Mesenchymal stem cell (in vitro differentiated cells and primary cell): ENCODE measurements around the gene SERGEF.

ENCODE experiments used
- DNase-seq: peaks from one replicate; pipeline ENCODE4 v3.0.0-alpha.2; 2013
- H2AFZ ChIP-seq: one replicate; pipeline ENCODE4 v1.6.1; 2013; ENCODE audit warnings: low read depth, mild to moderate bottlenecking, control low read depth, inconsistent platforms, low read length, moderate library complexity
- H2AK5ac ChIP-seq: 2 replicates; pipeline ENCODE4 v1.6.1; 2013; ENCODE audit warnings: low read length, moderate library complexity, mild to moderate bottlenecking, inconsistent platforms; ENCODE audit not compliant: severe bottlenecking
- H2BK120ac ChIP-seq: one replicate; pipeline ENCODE4 v1.6.1; 2013; ENCODE audit warnings: low read depth, mild to moderate bottlenecking, inconsistent platforms, low read length, moderate library complexity
- H2BK12ac ChIP-seq, 2 experiments: one replicate each; pipeline ENCODE4 v1.6.1; 2013; ENCODE audit warnings: inconsistent platforms in 2 of 2, low read length in 2 of 2, mild to moderate bottlenecking in 2 of 2, moderate library complexity in 2 of 2, control low read depth in 1 of 2
- H2BK15ac ChIP-seq: one replicate; pipeline ENCODE4 v1.6.1; 2013; ENCODE audit warnings: mild to moderate bottlenecking, low read depth, inconsistent platforms; ENCODE audit not compliant: poor library complexity, severe bottlenecking
- H2BK5ac ChIP-seq: 2 replicates; pipeline ENCODE4 v1.6.1; 2013; ENCODE audit warnings: low read depth, mild to moderate bottlenecking, low read length, control low read depth, inconsistent platforms; ENCODE audit not compliant: poor library complexity, severe bottlenecking
- H3K14ac ChIP-seq, 2 experiments: one replicate each; pipeline ENCODE4 v1.6.1; 2013; ENCODE audit warnings: inconsistent platforms in 2 of 2, low read length in 2 of 2, control low read depth in 1 of 2, mild to moderate bottlenecking in 1 of 2, moderate library complexity in 1 of 2
- H3K18ac ChIP-seq, 2 experiments: one replicate each; pipeline ENCODE4 v1.6.1; 2013; ENCODE audit warnings: inconsistent platforms in 2 of 2, low read length in 2 of 2, control low read depth in 1 of 2, low read depth in 1 of 2, mild to moderate bottlenecking in 1 of 2
- H3K23ac ChIP-seq, 2 experiments: one replicate each; pipeline ENCODE4 v1.6.1; 2013; ENCODE audit warnings: inconsistent platforms in 2 of 2, low read length in 2 of 2, mild to moderate bottlenecking in 2 of 2, moderate library complexity in 2 of 2, control low read depth in 1 of 2
- H3K27ac ChIP-seq: 2 replicates; pipeline ENCODE4 v1.5.1; 2013; ENCODE audit warnings: mild to moderate bottlenecking, moderate library complexity, low read length, control low read depth, inconsistent platforms; ENCODE audit not compliant: poor library complexity, severe bottlenecking
- H3K27me3 ChIP-seq, 2 experiments: 2 replicates each; pipeline versions ENCODE4 v1.6.1 to v1.7.0; 2013; ENCODE audit warnings: low read length in 2 of 2, mild to moderate bottlenecking in 2 of 2, moderate library complexity in 2 of 2, control low read depth in 1 of 2, inconsistent platforms in 1 of 2; ENCODE audit not compliant: control insufficient read depth in 1 of 2, insufficient read depth in 1 of 2
- H3K36me3 ChIP-seq, 2 experiments: 2 replicates each; pipeline versions ENCODE4 v1.6.1 to v1.7.0; 2013; ENCODE audit warnings: low read length in 2 of 2, control low read depth in 1 of 2, inconsistent platforms in 1 of 2, low read depth in 1 of 2, mild to moderate bottlenecking in 1 of 2; ENCODE audit not compliant: insufficient read depth in 2 of 2, control insufficient read depth in 1 of 2
- H3K4ac ChIP-seq, 2 experiments: one replicate each; pipeline ENCODE4 v1.6.1; 2013; ENCODE audit warnings: inconsistent platforms in 2 of 2, low read length in 2 of 2, mild to moderate bottlenecking in 2 of 2, moderate library complexity in 2 of 2, control low read depth in 1 of 2, low read depth in 1 of 2
- H3K4me1 ChIP-seq: 2 replicates; pipeline ENCODE4 v1.6.1; 2013; ENCODE audit warnings: low read depth, low read length, control low read depth; ENCODE audit not compliant: control insufficient read depth, insufficient read depth
- H3K4me2 ChIP-seq: 2 replicates; pipeline ENCODE4 v1.6.1; 2013; ENCODE audit warnings: low read length, mild to moderate bottlenecking, inconsistent platforms; ENCODE audit not compliant: poor library complexity, severe bottlenecking
- H3K4me3 ChIP-seq, 2 experiments: 2 replicates each; pipeline versions ENCODE4 v1.5.1 to v1.7.0; 2013; ENCODE audit warnings: low read length in 2 of 2, mild to moderate bottlenecking in 2 of 2, control low read depth in 1 of 2, low read depth in 1 of 2; ENCODE audit not compliant: insufficient read depth in 1 of 2
- H3K79me1 ChIP-seq: replicated peaks from 2 replicates; pipeline ENCODE4 v1.6.1; 2013; ENCODE audit warnings: mild to moderate bottlenecking, control low read depth, low read length, inconsistent platforms; ENCODE audit not compliant: poor library complexity, severe bottlenecking
- H3K9ac ChIP-seq: 2 replicates; pipeline ENCODE4 v1.7.0; 2013; ENCODE audit warnings: mild to moderate bottlenecking, low read length, moderate library complexity
- H3K9me3 ChIP-seq: 2 replicates; pipeline ENCODE4 v1.7.0; 2013; ENCODE audit warnings: mild to moderate bottlenecking, low read length; ENCODE audit not compliant: control insufficient read depth
- H4K8ac ChIP-seq: one replicate; pipeline ENCODE4 v1.6.1; 2013; ENCODE audit warnings: inconsistent platforms, mild to moderate bottlenecking, low read length, moderate library complexity
- H4K91ac ChIP-seq: one replicate; pipeline ENCODE4 v1.6.1; 2013; ENCODE audit warnings: mild to moderate bottlenecking, low read length, inconsistent platforms
- WGBS: methylation state at CpG from one replicate; pipeline ENCODE4 v1.1.7; 2013; ENCODE audit warnings: mixed read lengths; 5-methylcytosine and 5-hydroxymethylcytosine counted together

SERGEF gene

DNA sequence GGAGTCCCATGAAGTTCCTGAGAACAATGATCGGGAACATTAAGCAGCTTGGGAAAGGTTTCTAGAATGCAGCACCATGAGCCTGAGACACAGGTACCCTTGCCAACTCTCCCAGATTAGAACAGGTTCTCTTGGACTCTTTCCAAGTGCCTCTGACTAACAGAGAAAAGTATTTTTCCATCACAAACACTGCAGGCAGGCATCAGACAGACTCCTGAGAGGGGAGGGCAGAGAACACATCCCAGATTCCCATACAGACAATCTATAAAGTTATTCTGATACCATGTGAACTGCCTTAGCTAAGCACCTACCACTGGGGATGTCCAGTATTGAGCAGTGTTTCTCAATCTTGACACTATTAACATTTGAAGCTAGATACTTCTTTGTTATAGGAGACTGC is 27.3 kb downstream of the SERGEF start:
- Histone ChIP-seq H3K9me3 (no peaks in the 10 kb centered on the region), H4K8ac (no peak overlapping the region), H4K91ac (no peak overlapping the region), H2BK120ac (no peak overlapping the region), H3K27ac (no peak overlapping the region), H3K4ac (no peak overlapping the region), H3K14ac (no peak overlapping the region), H3K36me3 (peaks cover 0 to 16% of the 10 kb centered on the region in 2 experiments), H2AFZ (no peak overlapping the region), H3K18ac (no peak overlapping the region), H3K4me1 (no peaks in the 10 kb centered on the region), H2BK5ac (no peak overlapping the region), H2BK15ac (no peak overlapping the region), H3K27me3 (no peaks in the 10 kb centered on the region), H3K4me2 (no peak overlapping the region), H3K79me1 (no peaks in the 10 kb centered on the region), H2BK12ac (no peak overlapping the region), H3K23ac (no peak overlapping the region), H3K4me3 (no peak overlapping the region), H2AK5ac (no peak overlapping the region), H3K9ac (peak overlapping the region; percentile 54)
- DNase-seq, result no peak
- WGBS, result 100% methylated on average over 1 of the region's 1 CpG

- WGBS, result 100% methylated on average over 1 of the region's 1 CpG
- Histone ChIP-seq H3K14ac (no peak overlapping the region), H3K9me3 (no peaks in the 10 kb centered on the region), H2BK15ac (no peak overlapping the region), H3K23ac (no peak overlapping the region), H2BK120ac (no peak overlapping the region), H3K4ac (no peak overlapping the region), H3K4me1 (no peaks in the 10 kb centered on the region), H2BK5ac (no peak overlapping the region), H4K91ac (no peak overlapping the region), H3K9ac (no peak overlapping the region), H4K8ac (no peak overlapping the region), H3K4me2 (no peak overlapping the region), H3K27ac (no peak overlapping the region), H2BK12ac (no peak overlapping the region), H3K4me3 (no peak overlapping the region), H3K36me3 (peaks cover under 1 to 16% of the 10 kb centered on the region in 2 experiments), H3K18ac (no peak overlapping the region), H2AFZ (no peak overlapping the region), H3K27me3 (no peaks in the 10 kb centered on the region), H2AK5ac (no peak overlapping the region), H3K79me1 (no peaks in the 10 kb centered on the region)
- no peak for DNase-seq
Observed at GRCh38 chr11:17983569-17983968, 29.3 kb downstream of the SERGEF start.

GRCh38 chr11:17979770-17980371 is 33.0 kb downstream of the SERGEF start:
- Histone ChIP-seq H3K27me3 (no peaks in the 10 kb centered on the region), H4K91ac (no peak overlapping the region), H3K79me1 (no peaks in the 10 kb centered on the region), H3K14ac (no peak overlapping the region), H2AFZ (no peak overlapping the region), H3K36me3 (peaks cover 0 to 6% of the 10 kb centered on the region in 2 experiments), H3K4me2 (no peak overlapping the region), H3K4ac (no peak overlapping the region), H2BK5ac (no peak overlapping the region), H3K27ac (no peak overlapping the region), H3K18ac (no peak overlapping the region), H2BK12ac (no peak overlapping the region), H2BK120ac (no peak overlapping the region), H3K4me3 (no peak overlapping the region), H2BK15ac (no peak overlapping the region), H3K9me3 (no peaks in the 10 kb centered on the region), H3K4me1 (no peaks in the 10 kb centered on the region), H2AK5ac (no peak overlapping the region), H4K8ac (no peak overlapping the region), H3K23ac (no peak overlapping the region), H3K9ac (no peak overlapping the region)
- WGBS, result 28% methylated on average over 7 of the region's 7 CpGs
- peak; percentile 24 for DNase-seq

DNA sequence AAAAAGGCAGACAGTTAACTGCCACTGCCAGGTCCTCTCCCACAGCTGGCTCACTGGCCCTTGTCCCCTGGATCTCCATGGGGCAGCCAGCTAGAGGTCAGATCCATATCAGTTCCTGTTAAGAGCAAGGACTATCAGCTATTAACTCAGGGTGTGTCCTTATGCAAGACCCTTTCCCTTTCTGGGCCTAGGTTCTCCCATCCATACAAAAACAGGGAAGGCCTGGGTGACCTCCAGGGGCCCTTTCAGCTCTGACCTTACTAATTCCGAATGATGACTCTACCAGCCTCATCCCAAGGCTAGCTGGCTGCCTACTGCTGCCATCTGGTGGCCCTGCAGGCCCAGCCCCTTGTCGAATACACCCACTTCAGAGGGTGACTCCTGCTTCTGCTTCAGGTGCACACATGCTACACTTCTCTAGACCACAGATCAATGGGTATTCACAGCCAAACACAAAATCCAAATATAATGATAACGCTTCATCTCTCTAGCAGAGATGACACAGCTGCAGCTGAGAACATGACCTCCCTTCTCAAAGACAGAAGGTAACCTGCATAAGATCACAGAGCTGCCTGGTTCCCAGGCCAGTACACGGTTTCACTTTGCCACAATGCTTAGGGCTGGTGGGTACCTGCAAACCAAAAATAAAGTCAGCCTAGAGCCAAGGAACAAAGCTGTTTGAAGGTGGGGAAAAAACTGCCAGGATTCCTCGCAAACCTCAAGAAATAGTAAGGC is 34.1 kb downstream of the SERGEF start:
- Histone ChIP-seq H3K23ac (no peak overlapping the region), H3K27me3 (no peaks in the 10 kb centered on the region), H2BK120ac (no peak overlapping the region), H2BK12ac (no peak overlapping the region), H3K18ac (no peak overlapping the region), H3K4me3 (no peak overlapping the region), H3K4ac (no peak overlapping the region), H3K79me1 (no peaks in the 10 kb centered on the region), H3K27ac (no peak overlapping the region), H3K9me3 (no peaks in the 10 kb centered on the region), H3K36me3 (peaks cover 0 to 6% of the 10 kb centered on the region in 2 experiments), H4K91ac (no peak overlapping the region), H3K4me2 (no peak overlapping the region), H3K9ac (no peak overlapping the region), H2AFZ (no peak overlapping the region), H2BK5ac (no peak overlapping the region), H4K8ac (no peak overlapping the region), H3K14ac (no peak overlapping the region), H3K4me1 (no peaks in the 10 kb centered on the region), H2AK5ac (no peak overlapping the region), H2BK15ac (no peak overlapping the region)
- peak; percentile 57 for DNase-seq
- 51% methylated on average over 5 of the region's 5 CpGs for WGBS
